ENCODE results near the gene PSD2.

The PSD2 gene

DNA sequence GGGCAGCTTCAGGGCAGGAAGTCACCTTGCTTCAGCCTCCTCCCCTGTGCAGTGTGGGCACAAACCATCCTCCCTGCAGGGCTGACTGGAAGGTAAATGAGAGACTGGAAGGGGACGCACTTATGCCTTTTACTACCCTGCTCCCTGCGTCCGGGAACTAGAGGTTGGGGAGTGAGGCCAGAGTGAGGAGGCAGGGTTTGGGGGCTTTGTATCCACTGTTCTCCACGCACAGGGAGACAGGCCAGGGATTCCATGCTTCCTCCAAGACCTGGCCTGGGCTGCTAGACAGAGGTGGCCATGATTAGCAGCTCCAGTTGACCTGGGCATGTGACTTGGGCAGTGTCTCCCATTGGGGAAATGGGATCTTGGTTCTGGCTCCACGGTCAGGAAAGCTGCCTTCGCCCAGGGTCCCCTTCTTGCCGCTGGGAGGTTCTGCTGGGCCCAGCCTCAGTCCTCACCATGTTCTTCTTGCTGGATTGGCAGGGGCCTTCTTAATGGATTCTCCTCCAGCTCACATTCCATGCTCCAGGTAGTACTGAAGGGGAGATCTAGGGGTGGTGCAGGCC is 37.0 kb upstream of the PSD2 start:
- no peak for DNase-seq
- TF ChIP-seq GATA1 (IDR thresholded peaks at IDR 0.05; ENCODE audit: low read depth, low read length) = no peak
- no peak for TF ChIP-seq POLR2A (IDR thresholded peaks at IDR 0.05; ENCODE audit: low read length)

DNA sequence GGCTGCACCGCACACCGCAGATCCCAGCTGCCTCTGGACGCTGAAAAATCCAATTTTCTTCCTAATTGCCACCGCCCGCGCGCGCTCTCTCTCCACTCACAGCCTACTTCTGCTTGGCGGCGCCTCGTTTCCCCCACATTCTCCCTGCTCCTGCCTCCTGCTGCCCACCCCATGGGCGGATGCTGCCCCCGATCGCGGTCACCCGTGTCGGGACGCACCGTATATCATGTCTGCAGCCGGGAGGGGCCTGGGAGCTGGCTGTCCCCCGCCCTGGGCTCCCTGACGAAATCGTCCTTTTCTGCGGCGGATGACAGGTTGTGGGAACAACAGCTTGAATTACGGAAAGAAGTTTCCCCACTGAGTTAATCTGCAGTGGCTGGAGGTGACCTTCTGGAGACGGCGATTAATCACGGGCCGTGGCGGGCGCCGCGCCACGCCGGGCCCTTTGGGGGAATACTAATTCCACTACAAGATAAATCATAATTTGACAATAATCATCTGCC is 36.3 kb upstream of the PSD2 start:
- TF ChIP-seq GATA1 (IDR thresholded peaks at IDR 0.05; ENCODE audit: low read depth, low read length) (no peak), POLR2A (IDR thresholded peaks at IDR 0.05; ENCODE audit: low read length) (no peak)
- DNase-seq = no peak

DNA sequence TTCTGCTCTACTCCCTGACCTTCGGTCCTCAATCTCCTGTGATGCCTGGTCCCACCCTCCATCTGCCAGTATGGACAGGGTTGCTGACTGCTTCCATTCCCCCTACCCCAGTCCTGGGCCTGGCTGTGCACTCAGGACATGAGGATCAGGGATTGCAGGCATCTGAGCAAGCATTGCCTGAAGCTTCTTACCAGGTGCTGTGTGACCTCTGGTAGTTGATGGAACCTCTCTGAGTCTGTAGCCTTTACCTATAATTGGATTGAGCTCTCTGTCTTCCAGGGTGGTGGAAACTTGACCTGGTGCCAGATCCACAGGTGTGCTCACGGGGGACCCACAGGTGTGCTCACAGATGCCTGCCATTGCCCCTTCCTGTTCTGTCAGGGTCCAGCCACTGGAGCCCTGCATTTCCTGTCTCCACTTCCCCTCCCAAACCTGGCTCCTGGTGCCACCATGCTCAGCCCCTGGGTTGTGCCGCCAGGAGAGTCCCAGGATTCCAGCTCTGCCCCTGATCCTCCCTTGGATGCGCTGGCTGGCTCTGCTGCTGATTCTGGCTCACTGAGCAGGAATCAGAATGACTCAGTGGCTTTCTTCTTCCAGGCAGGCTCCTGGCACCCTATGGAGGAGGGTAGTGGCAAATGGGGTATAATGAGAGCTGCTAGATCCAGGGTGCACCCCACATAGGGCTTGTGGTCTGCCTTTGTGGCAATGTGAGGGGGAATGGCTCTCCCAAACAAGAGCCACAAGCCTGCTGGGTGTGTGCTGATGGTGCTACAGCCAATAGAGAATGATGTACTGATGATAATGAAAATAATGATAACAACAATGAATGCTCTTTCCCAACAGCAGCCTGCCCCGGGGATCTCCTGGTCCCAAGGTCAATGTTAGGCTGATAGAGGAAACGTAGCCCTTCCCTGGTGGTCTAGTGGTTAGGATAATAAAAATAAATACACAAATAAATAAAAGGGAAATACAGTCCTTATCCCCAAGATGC is 35.2 kb upstream of the PSD2 start:
- no peak for DNase-seq
- TF ChIP-seq GATA1 (IDR thresholded peaks at IDR 0.05; ENCODE audit: low read depth, low read length) = no peak
- TF ChIP-seq POLR2A (IDR thresholded peaks at IDR 0.05; ENCODE audit: low read length) = no peak

DNA sequence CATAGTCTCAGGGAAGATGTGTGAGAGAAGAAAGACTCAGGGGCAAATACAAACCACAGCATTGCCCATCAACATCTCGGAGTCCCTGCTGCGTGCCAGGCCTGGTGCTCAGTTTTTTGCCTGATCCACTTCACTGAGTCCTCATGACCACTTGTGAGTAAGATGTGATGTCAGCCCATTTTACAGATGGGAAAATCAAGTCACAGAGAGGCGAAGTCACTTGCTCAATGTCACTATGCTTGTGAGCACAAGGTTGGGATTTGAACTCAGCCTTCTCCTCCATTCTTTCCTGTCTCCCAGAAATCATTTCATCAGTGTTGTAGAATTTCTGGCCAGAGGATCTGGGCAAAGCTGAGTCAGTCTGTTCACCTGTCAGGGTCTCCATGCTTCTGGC is 34.6 kb upstream of the PSD2 start:
- no peak for TF ChIP-seq GATA1 (IDR thresholded peaks at IDR 0.05; ENCODE audit: low read depth, low read length)
- TF ChIP-seq POLR2A (IDR thresholded peaks at IDR 0.05; ENCODE audit: low read length) = no peak
- no peak for DNase-seq

DNA sequence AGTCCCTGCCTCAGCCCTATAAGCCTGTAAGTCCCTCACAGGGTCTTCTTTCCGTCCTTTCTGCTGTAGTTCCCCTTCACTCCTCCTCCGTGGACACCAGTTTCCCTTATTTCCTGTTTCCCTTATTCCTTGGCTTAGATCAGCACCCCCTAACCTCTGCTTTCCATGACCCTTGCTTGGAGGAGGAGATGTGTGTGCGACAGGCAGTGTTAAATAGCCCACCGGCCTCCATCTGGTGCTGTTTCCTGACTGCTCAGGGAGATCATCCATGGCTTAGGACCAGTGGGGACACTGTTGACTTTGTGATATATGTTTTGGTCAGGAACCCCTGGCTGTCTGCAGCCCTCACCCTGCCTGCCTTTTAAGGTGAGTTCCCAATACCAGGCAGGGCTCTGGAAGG is 34.1 kb upstream of the PSD2 start:
- no peak for TF ChIP-seq POLR2A (IDR thresholded peaks at IDR 0.05; ENCODE audit: low read length)
- TF ChIP-seq GATA1 (IDR thresholded peaks at IDR 0.05; ENCODE audit: low read depth, low read length) = no peak
- no peak for DNase-seq

DNA sequence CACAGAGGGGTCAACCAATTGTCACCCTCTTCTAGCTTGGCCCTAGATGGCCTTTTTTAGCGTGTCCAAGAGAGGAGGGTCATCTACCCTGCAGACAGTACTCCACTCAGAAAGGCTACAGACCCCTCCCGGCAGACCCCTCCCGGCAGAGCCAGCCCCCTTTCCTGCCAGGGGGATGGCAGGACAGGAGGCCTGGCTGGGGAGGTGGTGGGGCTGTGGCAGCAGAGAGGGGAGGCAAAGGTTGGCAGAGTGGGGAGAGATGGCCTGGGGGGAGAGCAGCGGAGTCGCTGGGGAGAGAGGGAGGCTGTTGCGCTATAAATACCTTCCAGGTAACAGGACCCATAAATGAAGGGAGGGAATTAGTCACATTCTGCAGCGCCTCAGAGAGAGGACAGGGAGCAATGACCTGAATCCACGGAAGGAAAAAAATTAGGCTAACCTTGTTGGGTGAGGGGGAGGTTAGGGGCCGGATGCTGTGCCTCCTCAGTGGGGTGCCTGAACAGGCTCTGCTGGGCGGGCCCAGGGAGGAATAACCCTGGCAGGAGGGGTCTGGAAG is 32.9 kb upstream of the PSD2 start:
- no peak for TF ChIP-seq POLR2A (IDR thresholded peaks at IDR 0.05; ENCODE audit: low read length)
- no peak for TF ChIP-seq GATA1 (IDR thresholded peaks at IDR 0.05; ENCODE audit: low read depth, low read length)
- no peak for DNase-seq

DNA sequence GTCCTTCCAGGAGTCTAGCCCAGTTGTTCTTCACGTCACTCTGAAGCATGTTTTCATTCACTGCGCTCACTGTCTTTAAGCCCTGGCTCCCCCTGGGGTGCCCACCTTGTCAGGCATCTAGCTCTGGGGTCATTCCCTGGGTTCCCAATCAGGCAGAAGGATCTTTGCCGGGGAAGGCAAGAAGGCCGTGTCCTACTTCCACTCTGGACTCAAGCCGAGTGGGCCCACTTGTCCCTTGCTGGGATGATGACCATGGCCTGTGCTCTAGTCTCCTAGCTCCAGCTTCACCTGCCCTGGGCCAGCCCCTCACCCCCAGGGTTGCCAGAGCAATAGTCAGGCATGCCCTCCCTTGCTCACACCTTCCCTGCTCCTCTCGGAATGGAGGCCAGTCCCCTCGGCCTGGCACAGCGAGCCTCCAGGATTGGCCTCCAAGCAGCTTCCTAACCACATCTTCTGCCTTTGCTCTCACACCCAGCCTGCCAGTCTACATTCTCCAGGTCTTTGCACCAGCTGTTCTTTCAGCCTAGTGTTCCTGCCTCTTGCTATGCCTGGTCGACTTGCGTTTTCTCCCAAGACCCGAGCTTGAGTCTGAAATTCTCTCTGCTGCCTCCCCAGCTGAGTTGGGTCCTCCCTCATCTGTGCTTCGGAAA is 32.2 kb upstream of the PSD2 start:
- TF ChIP-seq GATA1 (IDR thresholded peaks at IDR 0.05; ENCODE audit: low read depth, low read length) = no peak
- TF ChIP-seq POLR2A (IDR thresholded peaks at IDR 0.05; ENCODE audit: low read length) = no peak
- no peak for DNase-seq

DNA sequence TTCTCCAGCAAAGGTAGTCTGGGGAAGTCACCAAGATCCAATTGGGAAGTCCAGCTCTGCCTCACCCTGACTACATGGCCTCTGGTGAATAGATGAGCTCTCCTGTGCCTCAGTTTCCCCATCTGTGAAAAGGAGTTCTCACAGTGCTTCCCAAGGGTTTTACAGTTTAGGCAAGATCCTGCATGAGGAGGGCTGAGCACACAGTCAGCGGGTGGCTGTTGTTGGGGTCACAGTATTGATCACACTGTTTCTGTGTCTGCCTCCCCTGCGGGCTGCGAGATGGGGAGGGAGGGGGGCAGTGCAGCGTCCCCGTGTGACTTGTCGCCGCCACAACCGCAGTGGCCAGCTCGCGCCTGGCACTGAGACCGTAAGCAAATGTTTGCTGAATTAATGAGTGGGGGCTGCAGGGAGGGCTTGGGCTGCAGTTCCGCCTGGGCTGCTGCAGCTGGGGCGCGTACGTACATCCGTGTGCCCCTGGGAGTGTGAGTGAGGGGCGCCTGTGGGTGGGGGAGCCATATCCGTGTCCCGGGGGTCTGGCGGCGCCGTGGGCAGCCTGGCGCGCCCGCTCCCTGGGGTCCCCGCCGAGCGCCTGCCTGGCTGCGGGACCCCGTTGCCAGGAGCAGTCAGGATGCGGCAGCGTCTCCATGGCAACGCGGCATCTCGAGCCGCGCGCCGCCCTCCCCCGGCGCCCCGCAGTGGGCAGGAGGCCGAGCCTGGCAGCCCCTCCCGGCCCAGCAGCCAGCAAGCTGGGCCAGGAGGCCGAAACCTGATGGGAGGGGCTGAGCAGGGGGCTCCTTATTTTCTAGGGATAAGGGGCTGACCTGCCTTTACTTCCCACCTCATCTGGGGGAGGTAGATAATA is 31.4 kb upstream of the PSD2 start:
- no peak for DNase-seq
- no peak for TF ChIP-seq POLR2A (IDR thresholded peaks at IDR 0.05; ENCODE audit: low read length)
- TF ChIP-seq GATA1 (IDR thresholded peaks at IDR 0.05; ENCODE audit: low read depth, low read length) = no peak

DNA sequence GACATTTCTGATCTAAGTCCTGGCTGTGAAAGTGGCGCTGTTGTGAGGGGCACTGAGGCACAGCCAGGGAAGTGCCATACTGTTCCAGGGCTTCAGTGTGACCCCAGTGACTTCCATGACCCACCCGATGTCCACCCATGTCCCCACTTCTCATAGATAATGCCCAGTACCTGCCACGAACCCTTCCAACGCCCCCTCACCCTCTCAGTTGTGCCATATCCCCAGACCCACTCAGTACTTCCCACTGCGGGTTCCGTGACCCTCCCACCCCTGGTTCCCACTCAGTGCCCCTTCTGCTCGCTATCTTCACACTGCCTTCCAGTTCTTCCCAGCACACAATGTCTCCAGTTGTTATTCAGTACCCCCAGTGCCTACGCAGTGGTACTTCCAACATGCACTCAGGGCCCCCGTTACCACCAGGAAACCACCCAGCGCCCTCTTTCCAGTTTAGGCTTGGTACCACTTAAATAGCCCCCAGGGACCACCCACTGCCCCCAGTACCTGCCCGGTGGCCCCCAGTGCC is 30.7 kb upstream of the PSD2 start:
- no peak for DNase-seq
- no peak for TF ChIP-seq POLR2A (IDR thresholded peaks at IDR 0.05; ENCODE audit: low read length)
- no peak for TF ChIP-seq GATA1 (IDR thresholded peaks at IDR 0.05; ENCODE audit: low read depth, low read length)

DNA sequence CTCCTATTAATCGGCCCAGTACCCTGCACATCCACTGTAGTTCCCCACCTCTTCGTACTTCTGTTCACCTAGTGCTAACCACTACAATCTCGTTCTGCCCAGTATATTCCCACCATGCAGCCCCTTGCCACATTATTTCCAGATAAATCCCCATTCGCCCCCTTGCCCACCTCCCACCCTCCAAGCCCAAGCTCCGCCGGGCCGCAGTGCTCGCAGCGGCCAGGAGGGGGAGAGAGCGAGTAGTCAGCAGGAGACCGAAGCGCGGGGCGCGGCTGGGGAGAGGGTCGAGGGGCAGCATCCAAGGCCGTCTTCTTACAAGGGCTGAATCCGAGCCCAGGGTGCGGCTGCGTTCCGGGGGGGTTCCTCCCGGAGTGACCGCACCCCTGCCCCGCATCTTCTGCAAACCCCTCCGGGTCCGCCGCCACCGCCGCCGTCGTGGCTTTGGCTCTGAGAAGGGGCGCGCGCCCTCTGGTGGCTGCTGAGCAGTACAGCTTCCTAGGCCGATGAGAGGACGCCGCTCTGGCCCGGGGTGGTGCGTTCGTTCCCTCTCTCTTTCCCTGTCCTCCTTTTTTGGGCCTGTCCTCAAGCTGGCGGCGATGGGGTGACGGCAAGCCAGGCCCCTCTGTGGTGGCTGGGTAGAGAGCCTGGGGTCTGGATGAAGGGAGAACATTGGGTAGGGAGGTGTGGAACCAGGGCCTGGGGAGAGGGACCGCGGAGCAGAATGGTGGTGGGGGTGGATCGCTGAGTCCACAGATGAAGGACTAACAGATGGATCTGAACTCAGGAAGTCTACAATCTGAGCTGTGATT is 30.0 kb upstream of the PSD2 start:
- TF ChIP-seq POLR2A (IDR thresholded peaks at IDR 0.05; ENCODE audit: low read length) (no peak), GATA1 (IDR thresholded peaks at IDR 0.05; ENCODE audit: low read depth, low read length) (no peak)
- DNase-seq = peak; percentile 81 to 92

DNA sequence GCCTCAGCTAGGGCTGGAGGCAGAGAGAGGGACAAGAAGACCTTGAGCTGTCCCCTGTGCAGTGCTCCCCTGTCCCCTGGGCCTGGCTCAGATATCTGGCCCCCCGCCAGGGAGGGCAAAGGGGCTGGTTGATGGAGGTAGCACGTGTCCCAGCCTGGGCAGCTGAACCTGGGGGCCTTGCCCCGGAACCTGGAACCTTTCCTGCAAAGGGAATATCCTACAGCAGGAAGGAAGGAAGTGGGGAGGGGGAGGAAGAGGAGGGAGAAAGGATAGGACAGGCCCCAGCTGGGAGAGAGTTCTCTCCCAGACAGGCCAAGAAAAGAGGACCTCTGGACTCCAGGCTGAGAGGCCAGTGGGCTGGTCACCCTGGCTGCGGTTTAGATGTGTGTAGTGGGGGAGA is 27.6 kb upstream of the PSD2 start:
- no peak for DNase-seq
- TF ChIP-seq POLR2A (IDR thresholded peaks at IDR 0.05; ENCODE audit: low read length) (no peak), GATA1 (IDR thresholded peaks at IDR 0.05; ENCODE audit: low read depth, low read length) (no peak)

DNA sequence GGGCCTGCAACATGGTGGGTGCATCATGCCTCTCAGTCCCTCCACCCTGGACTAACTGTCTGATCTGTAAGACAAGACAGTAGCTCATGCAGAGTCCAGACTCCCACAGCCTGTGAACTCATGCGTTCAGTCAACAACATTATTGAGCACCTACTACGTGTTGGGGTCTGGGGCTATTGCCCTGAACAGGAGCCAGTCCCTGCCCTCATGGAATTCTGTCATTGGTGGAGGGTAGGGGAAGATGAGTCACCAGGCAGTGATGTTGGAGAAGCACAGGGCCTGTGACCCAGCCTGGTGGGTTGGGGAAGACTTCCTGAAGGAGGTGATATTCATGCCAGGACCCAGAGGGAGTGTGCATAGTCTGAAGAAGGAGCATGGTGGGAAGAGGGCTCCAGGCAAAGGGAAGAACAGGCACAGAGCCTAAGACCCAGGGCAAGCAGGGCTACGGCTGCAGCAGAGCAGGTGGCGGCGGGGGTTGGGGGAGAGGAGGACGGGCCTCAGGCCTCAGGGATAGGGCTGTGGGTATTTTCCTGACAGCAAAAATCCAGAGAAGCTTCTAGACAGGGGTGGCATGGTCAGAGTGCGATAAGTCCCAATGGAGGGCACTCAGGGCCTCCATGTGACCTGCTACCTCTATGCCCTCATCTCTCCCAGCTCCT is 26.7 kb upstream of the PSD2 start:
- DNase-seq = no peak
- no peak for TF ChIP-seq GATA1 (IDR thresholded peaks at IDR 0.05; ENCODE audit: low read depth, low read length)
- no peak for TF ChIP-seq POLR2A (IDR thresholded peaks at IDR 0.05; ENCODE audit: low read length)

Measured in erythroblast (primary cell).